NT2/D1 (cell line): Measurements from ENCODE around the gene CA5A.
"Not testable (repeated sequence)": the region's sequence is repeated elsewhere in the genome, so short reads cannot be mapped to it uniquely, and the experiment has no call there.

Experiments
- YY1 ChIP-seq: IDR thresholded peaks from 2 replicates; pipeline ENCODE4 v1.6.1; 2011; ENCODE audit not compliant: insufficient read length, insufficient read depth
- ZNF274 ChIP-seq: IDR thresholded peaks from 2 replicates; pipeline ENCODE4 v1.6.1; 2011; ENCODE audit warnings: mild to moderate bottlenecking, low read depth, low read length

GRCh38 chr16:87865902-87866555 lies 70.3 kb downstream of the CA5A start:
- not testable (repeated sequence) for TF ChIP-seq YY1, ZNF274
